Activated T-cell treated with anti-CD3 and anti-CD28 coated beads for 4 hours (primary cell): Measurements from ENCODE around the gene CEP63.

Experiments used
- DNase-seq: peaks from one replicate; pipeline ENCODE4 v3.0.0-alpha.2; 2020

Gene CEP63

DNA sequence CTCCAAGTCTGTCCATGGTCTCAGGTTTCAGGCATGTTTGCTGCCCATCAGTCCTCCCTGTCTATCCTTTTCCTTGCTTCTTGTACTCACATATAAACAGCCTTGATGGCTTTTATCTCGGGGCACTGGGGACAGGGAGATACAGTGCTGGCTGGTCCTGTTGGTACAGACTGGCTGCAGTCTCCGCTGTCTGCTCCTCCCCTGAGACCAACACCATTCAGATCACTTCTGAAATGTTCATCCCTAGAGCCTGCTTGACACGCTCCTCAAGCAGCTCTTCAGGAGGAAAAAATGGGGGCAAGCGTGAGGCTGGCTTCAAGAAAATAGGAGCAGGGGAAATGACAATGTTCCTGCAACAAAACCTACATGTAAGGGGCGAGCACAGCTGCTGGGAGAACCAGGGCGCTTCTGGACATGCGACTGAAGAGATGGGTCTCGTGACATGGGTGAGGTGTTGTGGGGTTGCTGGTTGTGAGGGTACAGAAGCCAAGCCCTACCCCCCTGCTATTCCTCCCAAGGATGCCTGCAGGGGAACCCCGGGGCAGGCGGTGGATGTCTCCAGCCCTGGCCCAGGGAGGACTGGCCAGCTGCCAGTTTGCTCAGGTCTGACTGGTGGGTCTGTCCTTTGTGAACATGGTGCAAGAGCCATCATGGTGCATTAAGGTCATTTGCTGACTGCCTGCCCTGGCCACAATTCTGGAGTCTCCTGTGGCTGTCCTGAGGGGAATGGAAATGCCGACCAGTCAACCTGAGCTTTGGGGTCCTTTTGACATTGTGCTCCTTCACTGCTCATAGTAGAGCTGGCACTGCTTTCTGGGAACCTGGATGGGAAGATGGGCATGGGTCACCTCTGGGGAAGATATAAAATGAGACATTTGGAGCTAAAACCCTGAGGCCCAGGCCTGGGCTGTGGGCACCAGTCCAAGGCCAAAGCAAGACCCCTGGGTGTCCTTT is 124.9 kb downstream of the CEP63 start:
- no peak for DNase-seq

DNA sequence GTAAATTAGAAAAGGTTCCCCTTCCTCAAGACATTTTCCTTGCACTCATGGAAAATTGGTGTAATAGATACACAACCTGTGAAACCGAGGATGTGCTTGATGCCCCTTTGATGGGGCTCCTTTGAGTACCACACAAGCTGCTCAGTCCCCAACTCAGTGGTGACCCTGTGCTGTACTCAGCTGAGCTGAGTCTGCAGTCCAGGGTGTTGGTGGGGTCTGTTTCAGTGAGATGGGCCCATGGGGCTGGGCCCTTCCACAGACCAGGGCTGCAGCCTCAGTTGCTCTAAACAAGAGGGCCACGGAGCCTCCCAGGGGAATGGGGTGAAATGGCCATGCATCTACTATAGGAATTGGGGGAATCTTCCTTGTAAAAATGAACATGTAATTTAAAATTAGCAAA is 125.7 kb downstream of the CEP63 start:
- DNase-seq = no peak

DNA sequence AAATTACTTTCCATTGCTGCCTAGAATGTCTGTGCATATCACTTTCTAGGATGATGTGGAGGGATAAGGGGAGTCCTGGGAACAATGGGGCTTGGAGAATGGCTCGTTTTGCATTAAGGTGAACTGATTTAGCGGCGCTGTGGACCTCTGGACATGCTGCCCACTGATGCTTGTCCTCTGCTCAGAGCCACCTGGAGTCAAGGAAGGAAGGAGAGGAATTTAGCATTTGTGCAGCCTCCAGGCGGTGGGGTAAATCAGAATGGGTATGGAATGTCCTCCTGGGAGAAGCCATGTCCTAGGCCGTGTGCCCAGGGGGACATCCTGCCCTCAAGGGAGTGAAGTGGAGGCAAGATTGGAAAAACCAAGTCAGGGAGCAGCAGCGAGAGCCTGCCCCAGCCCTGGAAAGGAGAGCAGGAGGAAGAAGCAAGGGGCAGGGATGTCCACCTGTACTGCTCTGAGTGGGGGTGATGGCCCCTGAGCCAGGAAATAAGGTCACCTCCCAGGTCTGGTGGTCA is 127.2 kb downstream of the CEP63 start:
- no peak for DNase-seq

DNA sequence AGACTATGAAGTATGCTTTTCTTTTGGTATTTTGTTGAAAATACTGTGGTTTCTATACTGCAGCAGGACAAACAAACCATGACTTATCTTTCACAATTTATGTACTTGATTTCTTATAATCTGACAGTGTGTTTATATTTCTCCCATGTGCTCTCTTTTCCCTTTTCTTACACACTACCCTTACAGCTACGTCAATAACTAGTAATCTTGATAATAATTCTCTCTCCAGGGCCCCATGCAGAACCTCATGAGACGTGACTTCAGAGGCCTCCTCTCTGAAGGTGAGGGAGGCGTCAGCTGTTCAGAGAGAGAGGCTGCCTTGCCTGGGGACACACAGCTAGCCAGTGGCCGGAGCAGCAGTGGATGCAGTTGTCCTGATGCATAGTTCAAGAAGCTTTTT is 129.1 kb downstream of the CEP63 start:
- DNase-seq = no peak

DNA sequence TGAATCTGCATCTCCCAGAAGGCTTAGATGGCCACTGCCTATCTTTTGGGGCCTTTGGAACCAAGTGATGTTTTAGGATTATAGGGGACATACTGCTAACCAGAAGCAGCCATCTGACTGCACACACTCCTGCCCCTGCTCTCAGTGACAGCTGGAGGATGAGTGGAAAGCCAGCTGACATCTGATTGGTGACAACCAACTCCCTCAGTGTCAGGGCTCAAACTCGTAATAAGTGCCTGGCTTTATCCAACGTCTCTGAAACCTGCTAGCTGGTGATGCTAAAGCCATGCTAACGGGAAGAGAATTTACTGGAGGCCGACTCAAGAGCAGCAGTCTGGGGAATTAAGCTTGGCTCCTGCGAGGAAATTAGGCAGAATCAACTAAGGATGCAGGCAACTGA is 129.9 kb downstream of the CEP63 start:
- no peak for DNase-seq

DNA sequence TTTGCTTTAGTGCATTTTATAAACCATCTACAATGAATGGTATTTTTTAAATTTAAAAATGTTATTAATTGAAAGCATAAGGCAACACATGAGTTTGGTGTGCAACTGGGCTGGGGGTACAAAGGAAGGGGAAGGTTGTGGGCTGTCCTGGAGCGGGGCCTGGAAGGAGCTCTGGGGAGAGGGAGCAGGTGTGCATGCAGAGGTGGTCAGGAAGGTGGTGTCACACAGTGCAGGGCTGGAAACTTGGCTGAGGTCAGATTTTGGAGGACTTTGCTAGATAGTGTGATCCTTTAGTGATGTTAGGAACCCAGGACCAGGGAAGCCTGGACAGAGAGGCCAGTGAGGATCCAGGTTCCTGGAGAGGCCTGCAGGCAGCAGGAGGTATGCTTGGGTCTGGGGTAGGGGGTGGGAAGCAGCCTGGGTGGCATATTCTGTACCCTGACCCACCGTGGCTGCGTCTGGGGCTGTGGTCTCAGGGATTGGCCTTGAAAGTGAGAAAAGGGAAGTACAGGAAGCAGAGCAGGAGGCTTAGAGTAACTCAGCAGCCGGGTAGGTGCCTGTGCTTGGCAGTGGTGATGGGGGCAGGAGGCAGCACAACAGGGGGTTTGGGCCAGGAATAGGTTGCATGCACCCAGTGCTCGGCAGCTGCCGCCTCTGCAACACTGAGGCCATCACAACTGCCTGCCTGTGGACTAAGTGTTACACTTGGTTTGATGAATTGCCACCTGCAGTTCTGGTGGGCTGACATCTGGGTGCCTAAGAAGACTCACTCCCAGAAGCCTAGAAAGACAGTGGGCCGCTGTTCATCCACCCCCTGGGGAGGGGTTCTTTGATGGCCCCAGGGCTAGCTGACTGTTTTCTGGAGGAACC is 132.0 kb downstream of the CEP63 start:
- DNase-seq = no peak

DNA sequence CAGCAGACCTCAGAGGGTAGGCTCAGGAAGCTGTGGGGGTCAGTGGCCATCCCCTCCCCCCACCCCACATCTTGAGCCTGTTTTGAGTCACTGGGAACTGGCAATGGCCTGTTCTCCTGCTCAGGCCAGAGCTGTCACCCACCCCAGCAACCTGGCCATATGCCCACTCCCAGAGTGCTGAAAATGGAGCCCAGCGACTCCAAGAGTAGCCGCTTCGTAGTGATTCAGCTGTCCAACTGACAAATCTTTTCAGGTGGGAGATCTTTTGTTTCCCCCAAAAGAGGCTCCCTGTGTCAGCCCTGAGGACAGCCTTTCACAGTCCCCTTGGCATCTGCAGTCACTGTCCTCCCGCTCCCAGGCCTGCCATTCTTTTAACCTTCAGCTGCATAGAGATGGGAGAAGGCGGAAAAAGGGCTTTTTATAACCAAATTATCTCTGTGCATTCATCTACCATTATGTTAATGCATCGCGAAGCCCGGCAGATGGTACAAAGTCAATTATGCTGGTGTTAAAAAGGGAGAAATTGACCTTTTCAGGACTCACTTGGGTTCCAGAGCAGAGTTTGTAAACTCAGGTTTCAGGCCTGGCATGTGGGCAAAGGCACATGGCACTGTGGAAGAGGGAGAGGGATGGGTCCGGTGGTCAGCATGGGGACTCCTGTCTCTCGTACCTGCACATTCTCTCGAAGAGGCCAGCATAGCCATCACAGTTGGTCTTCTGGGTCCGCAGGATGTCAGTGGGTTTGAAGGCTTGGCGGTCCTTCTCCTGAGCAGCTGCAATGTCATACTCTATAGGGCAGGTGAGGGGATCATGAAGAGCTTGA is 132.8 kb downstream of the CEP63 start:
- no peak for DNase-seq

DNA sequence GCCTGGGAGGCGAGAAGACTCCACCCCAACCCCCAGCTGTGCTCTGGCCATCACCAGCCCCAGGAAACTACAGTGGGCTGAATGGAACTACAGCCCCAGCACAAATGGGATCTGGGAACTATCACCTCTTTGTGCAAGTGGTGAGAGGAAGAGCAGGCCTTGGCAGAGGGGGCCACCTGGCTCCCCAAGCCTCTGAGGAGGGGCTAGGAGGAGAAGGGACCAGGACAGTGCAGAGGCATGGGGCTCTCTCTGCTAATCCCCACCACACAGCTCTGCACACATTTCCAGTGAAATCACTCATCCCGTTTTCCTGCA is 133.4 kb downstream of the CEP63 start:
- DNase-seq = no peak

DNA sequence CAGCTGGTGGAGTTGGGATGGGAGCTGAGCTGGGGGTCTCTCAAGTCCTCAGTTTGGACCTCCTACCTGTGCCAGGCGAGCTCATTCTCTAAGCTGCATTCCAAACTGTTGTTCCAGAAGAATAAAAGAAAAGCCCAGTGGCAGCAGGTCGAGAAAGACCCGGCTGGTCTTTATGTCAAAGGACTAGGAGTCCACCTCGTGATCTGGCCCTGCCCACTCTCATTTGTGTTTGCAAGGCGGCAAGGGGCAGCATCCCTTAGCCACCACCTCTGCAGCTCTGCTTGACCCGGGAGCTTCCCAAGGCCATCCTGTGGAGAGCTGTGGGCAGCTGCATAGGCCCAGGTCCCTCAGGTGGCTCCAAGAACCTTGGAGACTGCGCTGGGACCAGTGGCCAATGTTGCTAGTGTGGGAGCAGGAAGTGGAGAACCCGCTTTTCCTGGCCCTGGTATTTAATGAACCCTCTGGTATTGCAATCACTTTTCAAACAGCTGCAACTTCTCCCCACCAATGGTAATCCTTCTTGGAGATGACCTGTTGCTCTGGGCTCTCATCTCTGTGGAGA is 134.1 kb downstream of the CEP63 start:
- no peak for DNase-seq

DNA sequence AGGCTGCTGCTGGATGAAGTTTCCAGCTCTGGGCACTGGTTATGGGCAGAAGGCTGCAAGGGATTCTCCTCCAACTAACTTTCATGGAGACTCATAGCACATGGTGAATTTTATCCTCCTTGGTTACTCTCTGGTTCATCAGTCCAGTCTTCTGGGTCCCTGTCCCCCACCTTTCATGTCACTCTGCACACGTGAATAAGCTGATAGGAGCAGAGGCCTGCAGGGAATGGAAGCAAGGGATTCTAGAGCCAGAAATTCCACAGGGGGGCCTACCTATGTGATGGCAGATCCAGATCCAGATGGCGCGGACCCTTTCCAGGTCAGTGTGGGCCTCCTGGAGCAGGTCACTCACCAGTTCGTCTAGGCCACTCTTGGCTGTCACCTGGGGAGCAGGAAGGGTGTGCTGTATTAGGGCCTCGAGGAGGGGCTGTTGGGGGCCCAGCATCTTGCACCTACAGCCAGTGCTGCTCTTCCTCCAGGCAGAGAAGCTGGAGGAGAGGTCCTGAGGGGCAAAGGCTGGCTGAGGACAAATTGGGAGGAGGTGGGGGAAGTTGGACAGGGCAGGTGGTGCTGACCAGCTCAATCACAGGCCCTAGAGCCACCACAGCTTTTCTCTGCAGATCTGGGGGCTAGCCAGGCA is 134.7 kb downstream of the CEP63 start:
- DNase-seq = no peak

DNA sequence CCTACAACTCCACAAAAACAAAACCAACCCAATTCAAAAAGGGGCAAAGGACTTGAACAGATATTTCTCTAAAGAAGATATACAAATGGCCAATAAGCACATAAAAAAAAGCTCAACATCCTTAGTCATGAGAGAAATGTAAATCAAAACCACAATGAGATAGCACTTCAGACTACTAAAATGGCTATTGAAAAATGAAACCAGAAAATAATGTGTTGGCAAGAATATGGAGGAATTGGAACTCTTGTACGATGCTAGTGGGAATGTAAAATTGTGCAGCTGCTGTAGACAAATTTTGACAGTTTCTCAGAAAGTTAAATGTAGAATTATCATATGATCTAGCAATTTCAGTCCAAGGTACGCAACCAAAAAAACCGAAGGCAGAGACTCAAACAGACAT is 136.0 kb downstream of the CEP63 start:
- no peak for DNase-seq

DNA sequence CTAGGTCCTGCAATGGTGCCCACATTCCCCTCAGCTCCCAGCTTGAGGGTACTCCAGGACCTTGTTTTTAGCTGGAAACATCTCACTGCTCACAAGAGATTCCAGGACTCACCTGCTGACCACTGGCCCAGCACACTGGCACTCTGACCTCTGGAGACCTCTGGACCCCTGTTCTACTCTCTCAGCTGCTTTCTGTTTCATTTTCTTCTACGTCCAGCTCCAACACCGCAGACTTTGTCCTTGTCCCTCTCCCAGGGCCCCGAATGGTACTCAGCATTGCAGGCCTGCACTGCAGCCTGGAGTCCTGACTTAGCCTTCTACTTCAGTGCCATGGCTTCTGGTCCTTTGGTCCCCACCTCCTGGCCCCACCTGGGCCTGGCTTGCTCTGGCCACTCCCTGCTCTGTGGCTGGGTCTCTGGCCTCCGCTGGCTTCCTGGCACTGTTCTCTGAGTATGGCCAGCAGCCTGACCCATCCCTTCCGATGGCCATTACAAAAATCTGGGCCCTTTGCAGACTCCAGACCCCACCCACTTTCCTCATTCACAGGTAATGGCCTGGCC is 137.0 kb downstream of the CEP63 start:
- no peak for DNase-seq

DNA sequence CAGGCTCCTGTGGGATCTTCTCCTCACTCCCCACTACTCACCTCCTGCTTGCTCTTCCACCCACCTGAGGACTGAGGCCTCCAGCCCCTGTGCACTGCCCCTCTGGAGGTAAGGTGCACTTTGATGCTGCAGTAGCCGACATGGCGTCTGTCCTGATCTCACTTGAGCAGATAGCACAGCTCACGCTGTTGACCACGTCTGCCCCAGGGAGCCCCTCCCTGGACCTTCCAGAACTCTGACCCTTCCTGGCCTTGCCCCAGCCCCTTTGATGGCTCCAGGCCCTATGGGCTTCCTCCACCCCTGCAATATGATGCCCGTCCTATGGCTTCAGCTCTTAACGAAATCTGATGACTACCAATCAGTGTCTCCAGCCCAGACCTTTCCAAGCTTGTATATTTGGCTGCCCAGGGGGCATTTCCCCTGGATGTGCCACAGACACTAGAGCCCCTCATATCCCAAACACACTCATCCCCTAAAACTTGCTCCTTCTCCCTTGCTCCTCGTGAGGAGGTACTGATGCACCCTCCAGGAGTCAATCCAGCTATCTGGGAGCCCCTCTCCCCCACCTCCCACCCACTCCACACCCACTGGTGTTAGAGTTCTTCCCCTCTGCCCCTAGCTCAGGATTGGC is 137.9 kb downstream of the CEP63 start:
- no peak for DNase-seq
